Measurements from ENCODE around the gene DYRK3.

Gene DYRK3

DNA sequence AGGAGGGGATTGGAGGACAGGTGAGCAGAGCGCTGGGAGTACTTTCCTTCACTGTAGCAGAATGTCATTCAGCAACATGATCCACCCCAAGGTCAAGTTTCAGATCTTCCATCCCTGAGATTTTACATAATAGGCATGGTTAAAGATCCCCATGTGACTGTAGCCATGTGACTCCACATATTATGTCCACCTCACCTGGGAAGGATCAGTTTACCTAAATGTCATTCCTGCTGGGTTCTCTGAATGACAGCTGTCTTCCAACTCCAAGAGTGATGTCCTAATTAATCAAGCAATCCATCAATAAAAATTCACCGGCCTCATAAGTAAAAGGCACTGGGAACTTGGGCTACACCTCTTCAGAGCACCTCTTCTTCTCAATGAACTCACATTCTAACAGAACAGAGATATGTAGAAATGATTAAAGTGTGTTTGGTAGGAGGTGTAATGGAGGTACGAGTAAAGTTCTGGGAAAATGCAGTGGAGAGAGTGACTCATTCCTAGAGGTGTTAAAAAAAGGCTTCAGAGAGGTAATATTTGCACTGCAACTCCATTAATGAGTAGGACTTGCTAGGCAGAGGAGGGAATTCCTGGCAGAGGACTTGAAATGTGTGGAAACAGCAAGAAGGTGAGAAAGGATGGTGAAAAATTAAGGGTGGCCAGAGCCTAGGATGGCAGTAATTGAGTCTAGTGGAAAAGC lies 27.2 kb downstream of the DYRK3 start:
- DNase-seq: no peak

DNA sequence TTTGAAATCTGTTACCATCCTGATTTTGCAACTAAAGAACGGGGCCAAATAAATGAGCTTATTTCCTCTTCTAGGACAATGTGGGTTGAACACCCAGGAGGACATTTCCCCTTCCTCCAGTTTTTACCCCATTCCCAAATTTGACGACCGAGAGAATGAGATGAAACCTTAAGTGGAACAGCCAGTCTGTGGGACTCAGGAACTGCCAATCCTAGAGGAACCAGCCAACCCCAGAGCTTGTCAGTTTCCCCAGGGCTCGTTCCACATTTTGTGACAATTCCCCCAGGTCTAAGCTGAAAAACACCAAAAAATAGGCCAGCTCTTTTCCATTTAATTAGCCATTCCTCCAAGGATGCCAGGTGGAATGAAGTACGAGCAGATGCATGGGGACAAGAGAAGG lies 28.0 kb downstream of the DYRK3 start:
- DNase-seq: no peak

DNA sequence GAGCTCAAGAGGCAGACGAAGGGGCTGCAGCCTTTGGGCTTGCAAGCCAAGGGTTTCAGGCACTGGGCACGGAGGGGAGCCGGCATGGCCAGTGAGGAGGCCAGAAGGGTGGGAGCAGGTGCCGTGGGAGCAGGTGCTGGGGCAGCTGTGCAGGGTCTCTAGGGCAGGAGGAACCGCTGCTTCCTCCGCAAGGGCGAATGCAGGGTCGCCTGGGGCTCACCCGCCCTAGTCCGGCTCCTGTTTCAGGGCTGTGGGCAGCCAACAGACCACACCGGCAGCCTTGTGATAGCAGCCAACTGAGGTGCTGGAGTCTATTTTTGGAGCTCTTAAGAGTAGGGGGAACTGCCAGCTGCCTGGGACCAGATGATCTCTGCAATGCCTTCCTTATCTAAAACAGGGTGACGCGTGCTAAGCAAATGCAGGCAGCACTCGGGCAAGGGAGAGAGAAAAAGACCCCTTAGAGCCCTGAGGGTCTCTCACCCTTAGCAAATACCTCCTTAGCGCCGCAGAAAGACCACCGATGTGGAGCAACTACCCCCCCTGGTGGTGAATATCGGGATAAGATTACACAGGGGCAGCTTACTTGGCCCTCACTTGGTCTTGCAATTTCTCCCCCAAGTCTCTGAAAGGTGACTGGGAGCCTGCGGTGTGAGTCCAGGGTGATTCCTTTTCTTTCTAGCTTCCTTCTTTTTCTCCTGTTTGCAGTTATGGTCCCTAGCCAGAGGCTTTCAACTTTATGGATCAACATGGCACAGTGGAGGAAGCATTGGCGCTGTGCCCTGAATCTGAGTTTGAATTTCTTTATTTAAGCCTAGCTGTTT lies 28.7 kb downstream of the DYRK3 start:
- peak; percentile 76 for DNase-seq

DNA sequence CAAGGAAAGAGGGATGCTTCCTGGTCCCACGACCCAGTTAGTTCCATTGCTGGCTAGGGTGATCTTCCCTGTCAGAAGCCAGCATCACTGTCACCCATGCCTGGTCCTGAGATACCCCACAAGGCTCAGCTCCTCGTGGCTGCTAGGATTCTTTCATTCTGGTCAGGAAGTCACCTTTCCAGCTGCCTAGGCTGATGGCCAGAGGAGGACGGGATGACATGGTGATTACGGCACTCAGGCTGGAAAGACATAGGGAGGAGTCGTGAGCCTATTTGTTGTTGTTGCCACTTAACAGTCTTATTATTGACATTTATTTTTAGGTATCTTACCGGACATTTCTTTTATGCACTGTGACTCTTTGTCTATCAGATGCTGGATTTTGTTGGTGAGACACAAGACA lies 29.4 kb downstream of the DYRK3 start:
- no peak for DNase-seq

DNA sequence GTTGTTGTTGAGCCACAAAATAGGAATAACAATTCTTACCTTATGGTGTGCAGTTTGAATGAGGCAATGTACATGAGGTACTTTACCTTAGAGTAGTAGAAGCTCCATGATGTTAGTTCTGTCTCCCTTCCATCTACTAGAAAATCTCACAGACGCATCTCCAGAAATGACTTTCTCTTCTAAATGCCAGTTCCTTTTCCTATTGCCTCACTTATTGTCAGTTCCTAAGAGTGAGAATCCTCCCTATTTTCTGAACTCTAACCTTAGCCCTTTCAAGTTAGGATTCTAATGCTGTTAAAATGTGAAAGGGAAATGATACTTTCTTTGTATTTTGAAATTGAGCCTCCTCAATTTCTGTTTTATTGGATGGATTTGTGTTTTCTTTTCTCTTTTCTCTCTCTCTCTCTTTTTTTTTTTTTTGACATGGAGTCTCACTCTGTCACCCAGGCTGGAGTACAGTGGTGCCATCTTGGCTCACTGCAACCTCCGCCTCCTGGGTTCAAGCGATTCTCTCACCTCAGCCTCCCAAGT lies 30.8 kb downstream of the DYRK3 start:
- no peak for DNase-seq

DNA sequence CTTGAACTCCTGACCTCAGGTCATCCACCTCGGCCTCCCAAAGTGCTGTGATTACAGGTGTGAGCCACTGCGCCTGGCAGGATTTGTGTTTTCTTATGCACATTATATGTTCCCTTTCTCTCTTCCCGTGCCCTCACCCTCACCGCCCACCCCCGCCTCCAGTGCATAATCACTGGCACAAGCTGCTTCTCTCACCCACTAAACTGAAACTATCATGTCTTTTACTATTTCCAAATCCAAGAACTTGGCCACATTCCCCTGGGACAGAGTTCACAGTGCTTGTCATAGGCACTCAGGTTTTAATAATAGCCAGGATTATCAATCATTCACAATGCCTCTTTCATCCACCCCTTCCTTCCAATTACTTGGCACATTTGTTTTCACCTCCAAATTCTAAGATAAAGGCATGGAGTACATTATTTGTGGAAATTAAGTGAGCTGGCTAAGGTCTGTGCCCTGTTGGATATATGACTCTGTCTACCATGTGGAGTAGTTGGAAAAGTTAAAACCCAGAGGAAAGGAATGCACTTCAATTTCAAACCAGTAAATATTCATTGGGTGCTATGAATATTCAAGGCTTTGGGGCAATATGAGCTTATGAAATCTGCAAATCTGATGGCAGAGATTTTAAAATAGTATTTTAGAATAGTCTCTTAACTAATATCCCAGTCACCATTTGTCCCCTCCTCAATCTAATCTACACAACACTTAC lies 31.8 kb downstream of the DYRK3 start:
- DNase-seq: no peak

DNA sequence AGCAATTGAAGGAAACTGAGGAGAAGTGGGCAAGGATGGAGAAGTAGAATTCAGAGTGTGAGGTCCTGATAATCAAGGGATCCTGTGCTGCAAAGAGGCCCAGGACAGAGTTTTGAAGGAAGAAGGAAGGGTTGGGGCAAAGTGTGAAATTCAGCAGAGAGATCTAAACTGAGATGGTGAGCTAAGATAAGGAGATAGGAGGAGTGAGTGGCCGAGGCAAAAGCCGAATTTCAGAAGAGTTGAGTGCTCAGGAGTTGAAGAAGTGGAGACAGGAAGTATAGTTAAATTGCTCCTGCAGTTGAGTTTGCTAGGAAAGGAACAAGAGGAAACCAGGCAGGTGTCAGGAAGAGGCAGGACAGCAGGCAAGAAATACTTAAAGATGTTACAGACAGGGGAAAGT lies 33.0 kb downstream of the DYRK3 start:
- no peak for DNase-seq

DNA sequence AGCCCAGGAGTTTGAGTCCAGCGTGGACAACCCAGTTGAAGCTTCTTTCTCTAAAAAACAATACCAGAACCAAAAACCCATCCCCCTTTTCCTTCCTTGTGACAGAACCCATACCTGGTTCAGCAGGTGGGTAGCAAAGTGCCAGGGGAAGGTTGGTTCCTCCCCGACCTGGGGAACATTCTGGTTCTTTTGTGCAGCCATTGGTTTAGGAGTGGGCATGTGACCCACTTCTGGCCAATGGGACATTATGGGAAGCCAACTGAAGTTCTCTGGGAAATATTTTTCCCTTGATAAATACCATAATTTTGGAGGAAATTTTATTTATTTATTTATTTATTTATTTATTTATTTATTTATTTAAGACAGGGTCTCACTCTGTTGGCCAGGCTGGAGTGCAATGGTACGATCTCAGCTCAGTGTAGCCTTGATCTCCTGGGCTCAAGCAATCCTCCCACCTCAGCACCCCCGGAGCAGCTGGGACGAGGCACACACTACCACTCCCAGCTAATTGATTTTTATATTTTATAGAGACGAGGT lies 33.6 kb downstream of the DYRK3 start:
- DNase-seq: no peak

DNA sequence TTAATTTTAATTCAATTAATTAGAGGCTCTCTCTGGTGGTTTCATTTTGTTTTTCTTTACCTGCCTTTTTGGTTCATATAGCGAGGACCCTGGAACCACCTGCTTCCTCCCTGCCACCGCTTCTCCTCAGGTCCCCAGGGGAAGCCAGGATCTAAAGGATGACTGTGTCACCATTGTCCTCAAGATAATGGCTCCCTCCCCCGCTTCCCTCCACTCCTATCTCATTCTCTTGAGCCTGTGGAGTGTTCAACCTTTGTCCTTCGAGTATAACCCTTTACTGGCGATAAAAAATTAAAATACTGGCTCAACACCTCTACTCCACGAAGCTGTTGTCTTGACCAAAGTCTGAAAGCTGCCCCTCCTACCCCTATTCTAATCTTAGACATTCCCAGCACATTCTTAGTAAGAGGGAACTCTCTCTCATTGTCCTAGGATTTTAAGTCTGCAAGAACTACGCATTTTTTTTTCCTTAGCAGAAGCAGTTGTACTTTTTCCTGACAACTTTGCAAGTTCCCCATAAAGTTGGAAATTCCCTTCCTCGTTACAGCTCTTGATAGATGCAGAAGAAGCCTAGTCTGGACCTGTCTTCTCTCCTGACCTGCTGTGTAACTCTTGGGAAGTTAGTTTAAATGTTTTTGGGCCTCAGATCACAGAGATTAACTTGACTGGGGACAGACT lies 36.8 kb downstream of the DYRK3 start:
- DNase-seq: no peak

DNA sequence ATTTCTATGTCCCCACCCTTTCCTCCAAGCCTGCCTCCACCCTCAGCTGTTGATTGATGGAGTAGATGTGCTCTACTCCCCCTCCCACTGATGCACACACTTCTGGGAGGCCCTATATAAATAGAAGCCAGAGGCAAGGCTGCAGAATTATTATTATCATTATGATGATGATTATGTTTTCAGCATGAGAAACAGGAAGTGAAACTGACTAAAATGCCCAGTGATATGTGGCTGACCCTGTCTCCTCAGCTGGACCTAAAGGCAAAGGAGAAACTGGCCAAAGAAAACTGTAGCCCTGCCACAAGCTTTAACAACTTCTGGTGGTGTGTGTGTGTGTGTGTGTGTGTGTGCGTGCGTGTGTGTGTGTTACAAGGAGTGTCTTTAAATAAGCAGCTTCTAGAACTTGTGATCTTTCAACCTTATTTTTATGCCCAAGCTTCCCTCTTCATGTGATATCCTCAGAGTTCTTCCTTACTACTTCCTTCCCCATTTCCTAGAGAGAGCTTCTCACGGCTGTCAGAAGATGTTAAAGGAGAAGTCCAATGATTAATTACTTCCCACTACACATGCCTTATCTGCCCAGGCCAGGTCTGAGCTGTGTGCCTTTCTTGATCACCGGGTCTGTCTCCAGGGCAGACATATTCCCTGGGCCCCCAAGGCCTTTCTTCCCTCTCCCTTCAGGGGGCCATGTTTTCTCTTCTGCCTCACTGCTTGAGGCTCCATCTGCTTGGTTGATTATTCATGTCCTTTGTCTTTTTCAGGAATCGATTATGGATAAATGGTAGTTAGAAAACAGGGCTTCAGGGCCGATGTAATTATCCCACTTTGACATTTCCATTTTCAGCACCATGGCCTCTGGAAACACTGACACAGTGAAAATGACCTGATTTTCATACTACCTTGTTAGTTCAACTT lies 37.8 kb downstream of the DYRK3 start:
- no peak for DNase-seq

DNA sequence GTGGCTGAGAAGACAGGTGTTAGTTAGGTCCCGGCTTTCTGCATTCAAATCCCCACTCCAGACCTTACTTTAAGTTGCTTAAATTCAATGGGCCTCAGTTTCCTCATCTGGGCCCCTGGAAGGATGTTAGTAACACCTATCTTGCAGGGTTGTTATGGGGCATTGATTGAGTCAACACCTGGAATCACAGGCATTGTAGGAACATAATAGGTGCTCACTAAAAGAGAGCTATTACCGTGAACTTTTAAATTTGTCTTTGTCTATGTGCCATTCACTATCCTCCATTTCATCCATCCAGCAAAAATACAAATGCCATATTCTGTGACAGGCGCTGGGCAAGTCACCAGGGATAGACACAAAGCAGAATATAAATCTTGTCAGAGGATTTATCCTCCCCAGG lies 38.9 kb downstream of the DYRK3 start:
- DNase-seq: no peak

DNA sequence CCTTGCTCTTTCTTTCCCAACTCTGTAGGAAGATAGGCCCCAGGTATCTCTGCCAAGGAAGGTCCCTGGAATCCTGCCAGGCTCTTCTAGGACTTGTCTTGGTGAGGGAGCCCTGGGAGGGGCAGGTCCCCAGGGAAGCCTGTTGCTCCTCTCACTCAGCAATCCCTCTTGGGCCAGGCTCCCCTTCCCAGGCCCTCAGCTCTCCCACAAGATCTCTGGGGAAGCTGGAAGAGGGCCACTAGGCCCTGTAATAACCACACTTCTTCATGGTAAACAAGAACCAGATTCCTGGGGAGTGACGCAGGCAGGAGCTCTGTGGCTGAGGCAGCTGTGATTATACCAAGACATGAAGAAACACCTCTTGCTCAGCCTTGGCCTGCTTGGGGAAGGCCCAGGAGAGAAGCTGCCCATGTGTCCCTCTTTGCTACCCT lies 39.4 kb downstream of the DYRK3 start:
- DNase-seq: no peak

DNA sequence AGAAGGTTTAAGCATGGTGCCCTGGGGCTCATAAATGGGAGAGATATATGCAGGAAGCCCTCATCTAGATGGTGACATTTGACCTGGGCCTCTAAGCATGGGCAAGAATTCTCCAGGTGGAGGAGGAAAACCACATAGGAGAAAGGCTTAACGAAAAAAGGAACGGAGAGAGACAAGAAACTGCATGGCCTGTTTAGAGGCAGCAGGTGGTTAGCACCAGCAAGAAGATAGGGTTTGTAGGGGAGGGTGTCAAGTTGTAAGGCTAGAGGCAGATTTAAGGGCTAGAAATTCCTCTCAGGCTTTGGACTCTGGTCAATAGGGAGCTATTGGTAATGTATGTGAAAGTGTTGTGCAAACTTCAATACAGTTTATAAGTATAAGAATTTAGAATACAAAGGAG lies 41.2 kb downstream of the DYRK3 start:
- no peak for DNase-seq

DNA sequence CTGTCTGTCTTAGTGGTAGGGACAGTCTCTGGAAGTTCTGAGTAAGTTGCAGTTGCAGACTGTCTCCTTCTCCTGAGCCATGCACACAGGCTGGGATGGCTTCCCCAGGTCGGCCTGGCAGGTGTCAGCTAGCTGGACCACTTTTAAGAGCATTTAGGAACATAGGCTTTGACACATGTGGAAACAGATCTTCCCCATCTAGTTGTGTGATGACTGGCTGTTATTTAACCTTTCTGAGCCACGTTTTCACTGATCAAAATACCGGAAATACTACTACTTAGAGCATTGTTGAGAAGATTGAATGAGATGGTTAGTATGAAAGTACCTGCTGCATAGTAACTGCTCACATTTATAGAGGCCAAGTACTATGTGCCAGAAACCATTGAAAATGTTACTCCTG lies 43.2 kb downstream of the DYRK3 start:
- DNase-seq: no peak

DNA sequence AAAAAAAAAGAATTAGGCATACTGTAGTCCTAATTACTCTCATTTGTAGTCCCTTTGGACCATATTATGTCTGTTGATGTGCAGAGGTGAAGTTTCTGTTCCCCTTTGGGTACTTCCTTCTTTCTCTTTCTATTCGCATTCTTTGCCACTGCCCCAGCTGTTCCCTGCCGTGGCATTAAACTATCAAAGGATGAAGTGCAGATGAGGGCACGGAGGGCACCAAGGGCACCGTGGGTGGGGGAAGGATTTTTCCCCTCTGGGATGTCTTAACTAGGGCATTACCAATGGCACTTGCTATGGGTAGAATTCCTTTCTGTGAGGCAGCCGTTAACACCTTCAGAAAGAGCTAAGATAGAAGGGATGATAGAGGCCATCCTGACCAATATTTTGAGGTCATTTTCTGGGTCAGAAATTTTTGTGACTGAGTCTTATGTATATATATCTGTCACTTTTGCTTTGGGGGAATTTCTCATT lies 44.4 kb downstream of the DYRK3 start:
- no peak for DNase-seq

DNA sequence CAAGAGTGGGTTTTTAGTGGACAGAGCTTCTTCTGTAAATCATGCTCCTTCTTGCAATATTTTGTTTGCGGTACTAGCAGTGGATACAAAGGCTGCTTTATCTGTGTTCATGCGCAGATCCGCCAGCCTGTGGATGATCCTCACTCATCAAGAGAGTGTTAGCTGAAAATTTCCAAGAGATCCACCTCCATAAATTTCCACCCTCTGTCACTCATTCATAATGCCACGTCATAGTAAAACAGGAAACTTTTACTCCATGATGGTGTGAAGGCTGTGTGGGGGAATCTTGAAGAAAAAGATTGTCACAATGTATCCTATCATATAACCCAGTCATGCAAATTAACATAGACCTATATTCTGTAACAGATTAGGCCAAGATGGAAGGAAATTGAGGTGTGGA lies 44.9 kb downstream of the DYRK3 start:
- no peak for DNase-seq

DNA sequence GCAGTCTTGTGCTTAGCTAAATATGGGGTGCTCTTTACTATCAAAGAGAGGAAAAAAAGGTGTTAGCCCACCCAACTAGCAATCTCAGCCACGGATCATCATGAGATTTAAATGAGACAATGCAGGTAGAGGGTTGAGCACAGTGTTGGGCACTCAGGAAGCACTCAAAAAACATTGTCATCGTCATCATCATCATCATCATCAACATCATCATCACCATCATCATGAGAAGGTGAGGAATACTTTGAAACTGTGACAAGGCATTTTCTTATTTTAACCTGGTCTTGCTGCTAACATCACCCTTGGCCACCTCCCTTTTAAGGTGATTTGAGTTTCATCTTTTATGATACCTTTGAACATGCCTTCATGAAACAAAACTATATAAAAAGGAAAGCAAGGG lies 46.0 kb downstream of the DYRK3 start:
- DNase-seq: no peak

DNA sequence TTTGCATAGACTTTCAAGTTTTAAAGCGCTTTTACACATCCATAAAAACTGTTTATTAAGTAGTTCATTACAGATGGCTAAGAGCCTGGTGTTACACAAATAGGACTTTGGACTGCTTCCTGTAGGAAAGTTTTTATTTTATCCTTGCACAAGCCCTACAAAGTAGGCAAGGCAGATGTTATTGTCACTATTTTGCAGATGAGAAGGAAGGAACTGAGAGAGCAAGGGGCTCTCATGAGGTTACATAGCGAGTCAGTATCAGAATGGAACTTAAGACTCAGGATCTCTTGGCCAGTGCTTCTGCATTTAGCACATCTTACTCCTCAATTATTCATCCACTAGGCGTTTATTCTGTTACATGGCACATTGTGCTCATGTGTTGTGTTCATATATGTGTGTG lies 46.8 kb downstream of the DYRK3 start:
- DNase-seq: no peak

DNA sequence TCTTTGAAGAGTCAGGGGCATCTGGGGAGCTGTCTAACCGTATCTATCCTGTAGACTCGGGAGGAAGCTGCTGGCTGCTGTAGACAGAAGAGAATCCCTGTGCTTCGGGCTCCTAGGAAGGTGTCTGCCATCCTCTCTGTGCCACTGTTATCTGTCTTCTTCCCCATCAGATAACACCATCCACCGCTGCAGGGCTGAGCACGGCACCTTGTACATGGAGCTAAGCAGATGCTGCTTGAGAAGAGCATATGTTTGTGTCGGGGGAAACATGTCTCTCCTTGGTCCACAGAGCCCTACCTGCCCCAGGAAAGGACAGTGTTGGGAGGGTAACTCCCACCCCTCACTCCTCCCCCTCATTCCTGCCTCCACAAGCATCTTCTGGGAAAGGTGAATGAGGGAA lies 48.0 kb downstream of the DYRK3 start:
- no peak for DNase-seq

DNA sequence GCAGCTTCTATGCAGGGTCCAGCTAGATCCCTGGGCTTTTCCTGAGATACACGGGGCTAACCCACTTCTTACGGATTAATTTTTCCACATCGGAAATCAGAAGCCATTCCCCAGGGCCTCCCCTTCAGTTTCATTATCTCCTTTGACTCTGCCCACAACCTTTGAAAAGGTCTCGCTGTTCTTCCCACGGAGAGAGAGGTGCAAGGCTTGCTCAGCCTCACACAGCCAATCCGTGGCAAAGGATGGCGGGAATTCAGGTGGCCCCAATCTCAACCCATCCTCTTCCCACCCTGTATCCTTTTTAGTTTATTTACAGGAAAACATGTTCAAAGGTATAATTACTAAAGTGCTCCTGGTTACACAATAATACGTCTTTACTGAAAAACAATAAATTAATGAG lies 48.7 kb downstream of the DYRK3 start:
- no peak for DNase-seq

Measured in CD4-positive, alpha-beta T cell treated with Interleukin-12 subunit alpha and Interleukin-12 subunit beta, for 1 hour (primary cell).